ENCODE data around the gene ROBO1. TPM values are rescaled to one million over a fixed set of nuclear protein-coding genes. Genes with fewer than 3 reads are reported as not detected.
"Not testable (repeated sequence)": the region's sequence is repeated elsewhere in the genome, so short reads cannot be mapped to it uniquely, and the experiment has no call there.

Gene ROBO1
- total RNA-seq, 1 experiment from 2014 or later, result 73.4 TPM

DNA sequence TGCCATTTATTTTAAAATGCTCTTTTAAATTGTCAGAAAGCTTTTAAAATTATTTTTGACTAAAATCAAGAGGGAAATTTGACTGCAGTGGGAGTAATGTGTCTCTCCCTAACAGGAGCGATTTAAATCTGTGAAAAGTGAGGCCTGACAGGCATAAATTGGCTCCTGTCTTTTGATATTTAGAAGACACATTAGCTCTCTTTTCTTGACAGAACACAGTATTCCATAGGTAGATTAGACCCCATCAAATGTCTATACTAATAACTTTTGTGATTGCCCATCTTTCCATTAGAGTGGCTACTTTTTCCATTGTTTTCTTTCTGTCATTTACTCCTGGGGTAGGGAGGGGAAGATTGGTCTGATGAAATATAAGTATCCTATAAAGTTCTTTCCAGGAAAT, 866.3 kb downstream of the ROBO1 start:
- peaks cover 6% of the 10 kb centered on the region; the same call in 1 of the 2 replicates for H3K4me1 ChIP-seq
- no peaks in the 10 kb centered on the region for H3K27me3 ChIP-seq
- H3K4me3 ChIP-seq, result no peak overlapping the region
- no peaks in the 10 kb centered on the region for H3K36me3 ChIP-seq
- DNase-seq, result no peak
- no peaks in the 10 kb centered on the region for H3K9me3 ChIP-seq (replicated peaks)
- H3K27ac ChIP-seq, result no peak overlapping the region

GRCh38 chr3:78900880-78901279, 866.9 kb downstream of the ROBO1 start:
- no peak overlapping the region for H3K4me3 ChIP-seq
- no peaks in the 10 kb centered on the region for H3K36me3 ChIP-seq
- peaks cover 6% of the 10 kb centered on the region; the same call in 1 of the 2 replicates for H3K4me1 ChIP-seq
- H3K27me3 ChIP-seq, result no peaks in the 10 kb centered on the region
- DNase-seq, result no peak
- H3K27ac ChIP-seq, result no peak overlapping the region
- H3K9me3 ChIP-seq (replicated peaks), result no peaks in the 10 kb centered on the region

GRCh38 chr3:78900426-78900825, 867.4 kb downstream of the ROBO1 start:
- no peaks in the 10 kb centered on the region for H3K9me3 ChIP-seq (replicated peaks)
- no peaks in the 10 kb centered on the region for H3K36me3 ChIP-seq
- H3K4me1 ChIP-seq, result peaks cover 6% of the 10 kb centered on the region; the same call in 1 of the 2 replicates
- no peaks in the 10 kb centered on the region for H3K27me3 ChIP-seq
- H3K4me3 ChIP-seq, result no peak overlapping the region
- no peak for DNase-seq
- no peak overlapping the region for H3K27ac ChIP-seq

GRCh38 chr3:78895528-78895927, 872.3 kb downstream of the ROBO1 start:
- no peaks in the 10 kb centered on the region for H3K9me3 ChIP-seq (replicated peaks)
- H3K36me3 ChIP-seq, result no peaks in the 10 kb centered on the region
- H3K27ac ChIP-seq, result no peak overlapping the region
- H3K27me3 ChIP-seq, result no peaks in the 10 kb centered on the region
- peaks cover 6% of the 10 kb centered on the region; the same call in 1 of the 2 replicates for H3K4me1 ChIP-seq
- DNase-seq, result no peak
- no peak overlapping the region for H3K4me3 ChIP-seq

DNA sequence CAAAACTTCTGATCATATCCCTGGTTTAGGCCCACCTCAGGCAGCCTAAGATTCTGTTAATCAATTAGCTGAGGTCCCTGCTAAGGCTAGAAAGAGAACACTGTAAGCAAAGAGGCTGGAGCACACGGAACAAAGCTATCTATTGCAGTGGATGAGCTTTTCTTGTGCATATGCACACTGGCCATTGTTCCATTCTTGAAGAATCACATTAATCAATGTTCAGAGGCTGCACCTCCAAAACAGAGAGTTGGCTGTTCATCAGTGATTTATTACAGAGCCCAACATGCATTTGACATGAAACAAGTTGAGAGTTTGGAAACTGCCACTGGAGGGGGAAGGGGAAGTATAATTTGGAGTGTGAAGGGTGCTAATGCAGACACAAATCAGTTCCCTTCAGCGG, 873.0 kb downstream of the ROBO1 start:
- H3K27ac ChIP-seq, result no peak overlapping the region
- no peaks in the 10 kb centered on the region; the same call in 1 of the 2 replicates for H3K4me1 ChIP-seq
- no peaks in the 10 kb centered on the region for H3K36me3 ChIP-seq
- no peaks in the 10 kb centered on the region for H3K9me3 ChIP-seq (replicated peaks)
- H3K4me3 ChIP-seq, result no peak overlapping the region
- no peak for DNase-seq
- H3K27me3 ChIP-seq, result no peaks in the 10 kb centered on the region

- no peaks in the 10 kb centered on the region for H3K36me3 ChIP-seq
- H3K9me3 ChIP-seq (replicated peaks), result no peaks in the 10 kb centered on the region
- no peaks in the 10 kb centered on the region for H3K4me1 ChIP-seq
- H3K27me3 ChIP-seq, result no peaks in the 10 kb centered on the region
- H3K4me3 ChIP-seq, result no peak overlapping the region
- no peak for DNase-seq
- H3K27ac ChIP-seq, result no peak overlapping the region
Measured at GRCh38 chr3:78893161-78893560, 874.6 kb downstream of the ROBO1 start.

DNA sequence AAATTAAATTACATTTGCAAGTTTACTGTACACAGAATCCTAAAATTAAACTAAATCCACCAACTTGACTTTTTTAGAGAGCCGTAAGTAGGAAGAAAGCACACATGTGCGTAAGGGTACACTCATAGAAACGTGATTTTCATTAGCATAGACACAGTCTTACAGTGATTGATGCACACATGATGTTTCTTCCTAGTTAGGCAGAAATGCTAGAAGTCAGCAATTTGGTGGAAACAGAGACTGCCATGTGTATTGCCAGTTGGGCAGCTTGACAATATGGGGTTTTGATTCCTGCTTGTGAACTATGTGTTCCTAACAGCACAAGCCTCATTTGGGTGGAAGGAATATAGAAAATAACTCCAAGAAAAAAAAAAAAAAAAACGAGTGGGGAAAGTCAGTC, 878.5 kb downstream of the ROBO1 start:
- Histone ChIP-seq H3K4me3 (no peak overlapping the region), H3K36me3 (no peaks in the 10 kb centered on the region), H3K4me1 (peaks cover 9% of the 10 kb centered on the region), H3K27ac (no peak overlapping the region), H3K27me3 (no peaks in the 10 kb centered on the region), H3K9me3 (replicated peaks) (no peaks in the 10 kb centered on the region)
- no peak for DNase-seq

DNA sequence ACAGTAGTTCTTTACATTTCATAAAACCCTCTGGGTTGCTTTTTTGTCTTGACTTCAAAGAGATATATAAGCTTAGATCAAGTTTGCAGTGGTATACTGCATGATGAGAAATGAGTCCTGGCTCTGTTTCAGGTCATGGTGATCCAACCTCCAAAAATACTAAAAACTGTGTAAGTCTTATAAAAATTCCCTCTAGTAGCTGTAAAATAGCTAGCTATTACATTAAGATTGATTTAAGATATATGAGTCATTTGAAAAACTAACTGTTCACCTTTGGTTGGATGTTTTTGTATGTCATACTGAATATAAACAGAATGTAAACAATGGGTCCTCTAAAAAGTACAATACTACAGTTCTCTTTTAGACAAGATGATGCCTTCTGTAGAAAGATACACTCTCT, 879.2 kb downstream of the ROBO1 start:
- H3K27me3 ChIP-seq, result no peaks in the 10 kb centered on the region

GRCh38 chr3:78887547-78888011, 880.2 kb downstream of the ROBO1 start:
- Histone ChIP-seq H3K4me1 (peaks cover 9% of the 10 kb centered on the region), H3K27me3 (no peaks in the 10 kb centered on the region), H3K4me3 (no peak overlapping the region), H3K9me3 (replicated peaks) (no peaks in the 10 kb centered on the region), H3K27ac (0 out of 2 replicates have a peak overlapping the region, but pooled peaks have one; percentile 9), H3K36me3 (no peaks in the 10 kb centered on the region)
- DNase-seq, result no peak

More for the DNA sequence above, 879.2 kb downstream of the ROBO1 start:
- no peaks in the 10 kb centered on the region for H3K36me3 ChIP-seq
- H3K9me3 ChIP-seq (replicated peaks), result no peaks in the 10 kb centered on the region
- H3K4me1 ChIP-seq, result peaks cover 9% of the 10 kb centered on the region
- H3K27ac ChIP-seq, result no peak overlapping the region
- no peak overlapping the region for H3K4me3 ChIP-seq
- no peak for DNase-seq

- Histone ChIP-seq H3K36me3 (no peaks in the 10 kb centered on the region), H3K27ac (0 out of 2 replicates have a peak overlapping the region, but pooled peaks have one; percentile 9), H3K27me3 (no peaks in the 10 kb centered on the region), H3K4me3 (no peak overlapping the region), H3K4me1 (peaks cover 9% of the 10 kb centered on the region), H3K9me3 (replicated peaks) (no peaks in the 10 kb centered on the region)
- peak; percentile 12 to 26 for DNase-seq
Measured at GRCh38 chr3:78887029-78887428, 880.8 kb downstream of the ROBO1 start.

DNA sequence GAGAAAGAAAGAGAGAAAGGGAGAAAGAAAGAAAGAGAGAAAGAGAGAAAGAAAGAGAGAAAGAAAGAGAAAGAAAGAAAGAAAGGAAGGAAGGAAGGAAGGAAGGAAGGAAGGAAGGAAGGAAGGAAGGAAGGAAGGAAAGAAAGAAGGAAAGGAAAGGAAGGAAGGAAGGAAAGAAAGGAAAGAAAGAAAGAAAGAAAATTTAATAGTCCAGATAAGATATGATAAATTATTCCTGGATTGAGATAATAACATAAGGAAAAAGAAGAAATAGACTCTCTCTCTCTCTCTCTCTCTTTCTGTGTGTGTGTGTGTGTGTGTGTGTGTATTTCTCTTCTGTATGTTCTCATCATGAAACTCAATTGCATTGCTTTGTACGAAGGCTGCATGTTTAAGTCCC, 883.2 kb downstream of the ROBO1 start:
- H3K27ac ChIP-seq; DNase-seq; H3K9me3 ChIP-seq (replicated peaks); H3K36me3 ChIP-seq; H3K27me3 ChIP-seq; H3K4me3 ChIP-seq: not testable (repeated sequence)
- peaks cover 12% of the 10 kb centered on the region for H3K4me1 ChIP-seq

- no peaks in the 10 kb centered on the region for H3K27me3 ChIP-seq
- H3K4me3 ChIP-seq, result no peak overlapping the region
- no peak for DNase-seq
- H3K9me3 ChIP-seq (replicated peaks), result no peaks in the 10 kb centered on the region
- H3K4me1 ChIP-seq, result peaks cover 9% of the 10 kb centered on the region
- H3K36me3 ChIP-seq, result no peaks in the 10 kb centered on the region
- no peak overlapping the region for H3K27ac ChIP-seq
Measured at GRCh38 chr3:78882251-78882650, 885.5 kb downstream of the ROBO1 start.

DNA sequence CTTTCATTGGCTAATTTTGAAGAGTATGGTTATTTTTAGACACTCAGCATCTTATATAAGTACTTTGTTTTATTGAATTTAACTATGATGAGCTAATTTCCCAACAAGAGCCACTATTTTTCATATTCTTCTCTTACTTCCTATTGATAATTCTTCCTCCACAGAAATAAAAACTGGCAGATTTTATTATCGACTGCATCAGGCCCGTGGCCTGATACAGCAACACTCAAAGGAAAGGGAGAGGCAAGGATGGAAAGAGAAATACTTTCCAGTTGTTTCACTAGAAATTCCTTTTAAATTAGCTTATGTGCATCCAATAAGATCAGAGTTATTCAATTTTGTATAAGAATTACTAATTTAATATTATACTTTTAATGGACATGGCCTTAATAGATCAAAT, 886.3 kb downstream of the ROBO1 start:
- Histone ChIP-seq H3K27me3 (no peaks in the 10 kb centered on the region), H3K27ac (no peak overlapping the region), H3K4me1 (0 out of 2 replicates have a peak, but pooled peaks cover 7% of the 10 kb centered on the region), H3K4me3 (no peak overlapping the region), H3K9me3 (replicated peaks) (no peaks in the 10 kb centered on the region), H3K36me3 (no peaks in the 10 kb centered on the region)
- no peak for DNase-seq

- peak in 1 of 2 experiments; percentile 20 for DNase-seq
- H3K27me3 ChIP-seq, result no peaks in the 10 kb centered on the region
- no peak overlapping the region for H3K4me3 ChIP-seq
- no peaks in the 10 kb centered on the region for H3K9me3 ChIP-seq (replicated peaks)
- 0 out of 2 replicates have a peak, but pooled peaks cover 7% of the 10 kb centered on the region for H3K4me1 ChIP-seq
- H3K27ac ChIP-seq, result no peak overlapping the region
- H3K36me3 ChIP-seq, result no peaks in the 10 kb centered on the region
Measured at GRCh38 chr3:78880603-78881461, 887.0 kb downstream of the ROBO1 start.

- H3K36me3 ChIP-seq, result no peaks in the 10 kb centered on the region
- H3K27me3 ChIP-seq, result no peaks in the 10 kb centered on the region
- 0 out of 2 replicates have a peak, but pooled peaks cover 7% of the 10 kb centered on the region for H3K4me1 ChIP-seq
- H3K4me3 ChIP-seq, result no peak overlapping the region
- DNase-seq, result peak; percentile 7 to 27
- H3K9me3 ChIP-seq (replicated peaks), result no peaks in the 10 kb centered on the region
- no peak overlapping the region; the same call in 1 of the 2 replicates for H3K27ac ChIP-seq
Measured at GRCh38 chr3:78879295-78879860, 888.4 kb downstream of the ROBO1 start.

All from SJCRH30 (cell line).